Measurements from ENCODE around the gene PRKCB. TPM values are rescaled to one million over a fixed set of nuclear protein-coding genes. Genes with fewer than 3 reads are reported as not detected.

Gene PRKCB
- polyA plus RNA-seq, 2 of the 4 experiments (the other 2 are of a cell fraction), result 0.09 to 0.22 TPM

GRCh38 chr16:23920446-23920845 is 84.7 kb downstream of the PRKCB start:
- Histone ChIP-seq H3K4me1 (no peaks in the 10 kb centered on the region), H3K4me3 (no peak overlapping the region), H3K27ac (no peak overlapping the region), H3K9me3 (no peaks in the 10 kb centered on the region), H3K4me2 (no peak overlapping the region)
- WGBS (ENCODE audit: missing lambda C conversion rate), result 27% methylated on average over 2 of the region's 2 CpGs
- POLR2A ChIA-PET, result no interaction called here
- no peak for ATAC-seq
- TF ChIP-seq FOXS1 (CRISPR knock-in tag; IDR thresholded peaks at IDR 0.05) (no peak), NR3C1 (IDR thresholded peaks at IDR 0.05) (no peak), POLR2AphosphoS2 (conservative IDR thresholded peaks at IDR 0.05; ENCODE audit: low read length) (no peak), E2F6 (IDR thresholded peaks at IDR 0.05; ENCODE audit: borderline replicate concordance, low read depth) (no peak), ESRRA (IDR thresholded peaks at IDR 0.05; ENCODE audit: borderline replicate concordance, low read length) (no peak), RNF2 (IDR thresholded peaks at IDR 0.05; ENCODE audit: borderline replicate concordance, low read depth) (no peak), RARB (CRISPR knock-in tag; IDR thresholded peaks at IDR 0.05) (no peak), ZSCAN20 (CRISPR knock-in tag; IDR thresholded peaks at IDR 0.05) (no peak), MYC (IDR thresholded peaks at IDR 0.05; ENCODE audit: borderline replicate concordance, low read length) (no peak), JUN (IDR thresholded peaks at IDR 0.05) (no peak), CEBPB (IDR thresholded peaks at IDR 0.05) (no peak), EP300 (IDR thresholded peaks at IDR 0.05) (no peak), HDAC2 (IDR thresholded peaks at IDR 0.05) (no peak), RAD21 (conservative IDR thresholded peaks at IDR 0.05 in 1 of 2, IDR thresholded peaks at IDR 0.05 in 1 of 2) (no peak)
- TF ChIP-seq, protein P1, sequence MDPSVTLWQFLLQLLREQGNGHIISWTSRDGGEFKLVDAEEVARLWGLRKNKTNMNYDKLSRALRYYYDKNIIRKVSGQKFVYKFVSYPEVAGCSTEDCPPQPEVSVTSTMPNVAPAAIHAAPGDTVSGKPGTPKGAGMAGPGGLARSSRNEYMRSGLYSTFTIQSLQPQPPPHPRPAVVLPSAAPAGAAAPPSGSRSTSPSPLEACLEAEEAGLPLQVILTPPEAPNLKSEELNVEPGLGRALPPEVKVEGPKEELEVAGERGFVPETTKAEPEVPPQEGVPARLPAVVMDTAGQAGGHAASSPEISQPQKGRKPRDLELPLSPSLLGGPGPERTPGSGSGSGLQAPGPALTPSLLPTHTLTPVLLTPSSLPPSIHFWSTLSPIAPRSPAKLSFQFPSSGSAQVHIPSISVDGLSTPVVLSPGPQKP (IDR thresholded peaks at IDR 0.05; ENCODE audit: low read depth, low read length), result no peak
- FAIRE-seq, result no peak
- no peak for DNase-seq (ENCODE audit: low read depth in 1 of 2, low spot score in 1 of 2)
- CTCF ChIA-PET, result no interaction called here

DNA sequence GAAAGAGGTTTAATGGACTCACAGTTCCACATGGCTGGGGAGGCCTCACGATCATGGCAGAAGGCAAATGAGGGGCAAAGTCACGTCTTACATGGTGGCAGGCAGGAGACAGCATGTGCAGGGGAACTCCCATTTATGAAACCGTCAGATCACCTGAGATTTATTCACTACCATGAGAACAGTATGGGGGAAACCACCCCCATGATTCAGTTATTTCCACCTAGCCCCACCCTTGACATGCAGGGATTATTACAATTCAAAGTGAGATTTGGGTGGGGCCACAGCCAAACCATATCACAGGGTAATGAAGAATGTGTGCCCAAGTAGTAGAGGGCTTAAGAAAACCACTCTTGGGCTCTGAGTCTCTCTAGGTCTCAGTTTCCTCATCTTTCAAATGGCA is 85.1 kb downstream of the PRKCB start:
- DNase-seq (ENCODE audit: low read depth in 1 of 2, low spot score in 1 of 2) (no peak), FAIRE-seq (no peak), ATAC-seq (no peak)
- H3K4me2 ChIP-seq, result no peak overlapping the region
- H3K4me1 ChIP-seq, result no peaks in the 10 kb centered on the region
- H3K4me3 ChIP-seq, result no peak overlapping the region
- H3K27ac ChIP-seq, result no peak overlapping the region
- H3K9me3 ChIP-seq, result no peaks in the 10 kb centered on the region
- TF ChIP-seq ZC3H11A (IDR thresholded peaks at IDR 0.05), result no peak
- TF ChIP-seq HEYL (CRISPR knock-in tag; IDR thresholded peaks at IDR 0.05), result no peak
- TF ChIP-seq, protein P1 (IDR thresholded peaks at IDR 0.05; ENCODE audit: low read depth, low read length), result no peak
- TF ChIP-seq TP53 (CRISPR knock-in tag; IDR thresholded peaks at IDR 0.05), result no peak
- no peak for TF ChIP-seq HOXA7 (CRISPR knock-in tag; IDR thresholded peaks at IDR 0.05)
- TF ChIP-seq RARB (CRISPR knock-in tag; IDR thresholded peaks at IDR 0.05), result no peak
- TF ChIP-seq MAFK (IDR thresholded peaks at IDR 0.05; ENCODE audit: partially characterized antibody), result no peak
- no peak for TF ChIP-seq RFX5 (IDR thresholded peaks at IDR 0.05)
- no peak for TF ChIP-seq NR3C1 (IDR thresholded peaks at IDR 0.05)
- TF ChIP-seq, protein P2, sequence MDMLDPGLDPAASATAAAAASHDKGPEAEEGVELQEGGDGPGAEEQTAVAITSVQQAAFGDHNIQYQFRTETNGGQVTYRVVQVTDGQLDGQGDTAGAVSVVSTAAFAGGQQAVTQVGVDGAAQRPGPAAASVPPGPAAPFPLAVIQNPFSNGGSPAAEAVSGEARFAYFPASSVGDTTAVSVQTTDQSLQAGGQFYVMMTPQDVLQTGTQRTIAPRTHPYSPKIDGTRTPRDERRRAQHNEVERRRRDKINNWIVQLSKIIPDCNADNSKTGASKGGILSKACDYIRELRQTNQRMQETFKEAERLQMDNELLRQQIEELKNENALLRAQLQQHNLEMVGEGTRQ (IDR thresholded peaks at IDR 0.05), result no peak
- TF ChIP-seq ATOH8 (CRISPR knock-in tag; IDR thresholded peaks at IDR 0.05; ENCODE audit: low read depth), result no peak
- TF ChIP-seq, protein P3, sequence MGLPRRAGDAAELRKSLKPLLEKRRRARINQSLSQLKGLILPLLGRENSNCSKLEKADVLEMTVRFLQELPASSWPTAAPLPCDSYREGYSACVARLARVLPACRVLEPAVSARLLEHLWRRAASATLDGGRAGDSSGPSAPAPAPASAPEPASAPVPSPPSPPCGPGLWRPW (IDR thresholded peaks at IDR 0.05), result no peak
- ChIA-PET POLR2A (no interaction called here), CTCF (interaction anchor here (0.6 kb wide), 1 partner anchor 246 kb away, joined by 3 read pairs; no protein-coding TSS in a partner anchor)
- WGBS (ENCODE audit: missing lambda C conversion rate), result 8% methylated on average over 3 of the region's 3 CpGs

All from A549 (cell line).